ENCODE results near the gene LAMC3. TPM values are rescaled to one million over a fixed set of nuclear protein-coding genes. Genes with fewer than 3 reads are reported as not detected.

The LAMC3 gene
- polyA plus RNA-seq, 1 donor from 2014 or later: not detected

DNA sequence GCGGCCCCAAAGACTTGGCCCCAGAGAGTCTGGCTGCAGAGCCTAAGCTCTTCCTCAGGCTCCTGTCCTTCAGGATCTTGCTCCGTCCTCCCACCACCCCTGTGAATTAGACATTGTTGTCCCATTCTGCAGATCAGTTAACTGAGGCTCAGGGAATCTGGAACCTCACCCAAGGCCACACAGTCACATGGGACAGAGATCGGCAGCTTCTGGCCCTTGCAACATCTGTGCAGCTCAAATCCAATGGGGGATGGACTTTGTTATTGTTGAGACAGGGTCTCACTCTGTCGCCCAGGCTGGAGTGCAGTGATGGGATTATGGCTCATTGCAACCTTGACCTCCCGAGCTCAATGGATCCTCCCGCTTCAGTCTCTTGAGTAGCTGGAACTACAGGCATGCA is 23.9 kb upstream of the LAMC3 start:
- no peaks in the 10 kb centered on the region for H3K4me1 Mint-ChIP-seq
- no peaks in the 10 kb centered on the region for H3K36me3 Mint-ChIP-seq
- no peak overlapping the region for H3K4me3 Mint-ChIP-seq
- H3K27ac Mint-ChIP-seq: no peak overlapping the region
- peaks cover 0 to 6% (median 1%) of the 10 kb centered on the region in 3 donors for H3K9me3 Mint-ChIP-seq
- peaks cover 2% of the 10 kb centered on the region for H3K27me3 Mint-ChIP-seq

DNA sequence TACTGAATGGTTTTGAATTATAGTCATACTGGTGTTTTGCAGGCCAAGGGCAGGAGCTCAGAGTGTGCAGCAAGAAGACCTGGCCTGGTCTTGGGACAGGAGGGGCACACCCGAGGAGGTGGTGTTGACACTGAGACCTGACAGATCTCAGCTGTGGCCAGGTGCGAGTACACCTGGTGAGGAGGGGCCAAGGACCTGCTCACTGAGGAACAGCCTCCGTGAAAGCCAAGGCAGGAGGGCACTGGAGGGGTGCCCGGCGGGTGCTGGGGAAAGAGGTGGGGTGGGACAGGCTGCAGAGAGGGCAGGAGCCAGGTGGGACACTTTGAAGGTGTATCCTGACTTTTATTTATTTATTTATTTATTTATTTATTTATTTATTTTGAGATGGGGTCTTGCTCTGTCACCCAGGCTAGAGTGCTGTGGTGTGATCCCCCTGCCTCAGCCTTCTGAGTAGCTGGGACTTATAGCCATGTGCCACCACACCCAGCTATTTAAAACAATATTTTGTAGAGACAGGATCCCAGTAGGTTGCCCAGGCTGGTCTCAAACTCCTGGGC is 23.3 kb upstream of the LAMC3 start:
- H3K27ac Mint-ChIP-seq: no peak overlapping the region
- no peaks in the 10 kb centered on the region for H3K4me1 Mint-ChIP-seq
- peaks cover 2% of the 10 kb centered on the region for H3K27me3 Mint-ChIP-seq
- H3K36me3 Mint-ChIP-seq: no peaks in the 10 kb centered on the region
- H3K4me3 Mint-ChIP-seq: no peak overlapping the region
- peaks cover 0 to 6% (median 1%) of the 10 kb centered on the region in 3 donors for H3K9me3 Mint-ChIP-seq

DNA sequence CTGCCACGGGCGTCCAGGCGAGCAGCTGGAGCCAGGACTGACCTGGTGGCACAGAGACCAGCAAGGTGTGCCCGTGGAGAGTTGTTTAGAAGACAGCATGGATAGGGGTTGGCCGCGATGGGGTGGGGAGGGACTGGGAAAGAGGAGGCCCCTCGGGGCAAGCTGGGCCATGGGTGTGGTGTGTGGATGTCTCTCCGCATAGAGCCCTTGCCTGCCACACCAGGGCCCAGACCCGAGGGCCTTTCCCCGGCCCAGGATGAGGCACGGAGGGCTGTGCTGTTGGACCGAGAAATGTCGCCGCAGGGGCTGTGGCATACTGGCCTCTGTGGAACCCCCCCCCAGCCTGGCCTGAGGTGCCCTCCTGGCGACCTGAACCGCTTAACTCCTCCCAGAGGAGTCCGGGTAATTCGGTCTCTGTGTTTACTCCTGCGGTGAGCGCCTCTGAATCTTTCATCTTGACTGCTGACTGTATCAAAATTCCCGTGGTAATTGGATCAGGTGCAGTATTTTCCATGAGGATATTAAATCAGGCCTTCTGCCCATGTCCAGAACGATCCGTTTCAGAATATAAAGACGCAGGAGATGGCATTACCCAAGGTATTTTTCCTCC is 22.5 kb upstream of the LAMC3 start:
- H3K4me3 Mint-ChIP-seq: no peak overlapping the region
- no peaks in the 10 kb centered on the region for H3K36me3 Mint-ChIP-seq
- no peak overlapping the region for H3K27ac Mint-ChIP-seq
- H3K9me3 Mint-ChIP-seq: peaks cover 0 to 6% (median 1%) of the 10 kb centered on the region in 3 donors
- no peaks in the 10 kb centered on the region for H3K4me1 Mint-ChIP-seq
- H3K27me3 Mint-ChIP-seq: peaks cover 2% of the 10 kb centered on the region

DNA sequence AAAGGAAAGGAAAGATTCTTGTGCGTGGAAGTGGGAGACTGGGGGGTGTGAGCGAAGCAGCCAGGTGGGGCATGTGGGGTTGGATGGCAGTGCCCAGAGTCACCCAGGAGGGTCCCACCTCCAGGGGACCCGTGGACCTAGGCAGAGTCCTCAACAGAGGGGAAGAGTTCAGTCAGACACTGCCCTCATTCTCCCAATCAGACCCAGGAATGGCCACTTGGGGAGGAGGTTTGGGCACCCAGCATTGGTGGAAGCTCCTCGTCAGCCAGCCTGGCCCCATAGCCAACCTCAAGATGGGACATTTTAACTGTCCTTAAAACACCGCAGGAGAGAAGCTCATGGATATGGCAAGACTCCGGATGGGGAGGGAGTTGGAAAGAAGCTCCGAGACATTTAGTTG is 21.9 kb upstream of the LAMC3 start:
- no peak overlapping the region for H3K4me3 Mint-ChIP-seq

DNA sequence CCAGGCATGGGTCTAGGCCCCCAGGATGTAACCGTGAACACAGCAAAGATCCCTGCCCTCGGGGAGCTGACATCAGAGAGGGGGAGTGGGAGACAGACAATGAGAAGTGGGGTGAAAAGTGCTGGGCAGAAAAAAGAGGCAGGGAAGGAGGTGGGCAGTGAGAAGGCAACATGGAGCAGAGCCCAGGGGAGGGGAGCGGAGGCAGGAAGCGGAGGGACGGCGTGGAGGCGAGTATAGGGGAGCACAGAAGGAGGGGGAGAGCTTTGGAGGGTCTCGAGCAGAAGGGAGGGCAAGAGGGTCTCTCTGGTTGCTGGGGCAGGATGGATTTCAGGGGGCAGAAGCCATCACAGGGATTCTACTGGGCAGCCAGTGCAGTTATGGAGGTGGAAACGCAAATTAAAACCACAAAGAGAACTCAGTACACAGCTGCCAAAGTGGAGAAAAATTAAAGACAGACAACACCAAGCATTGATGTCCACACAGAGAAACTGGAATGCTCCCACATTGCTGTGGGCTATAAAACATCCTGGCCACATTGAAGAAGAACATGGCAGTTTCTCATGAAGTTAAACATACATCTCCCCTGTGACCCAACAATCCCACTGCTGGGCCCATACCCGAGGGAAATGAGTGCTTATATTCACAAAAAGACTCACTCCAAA is 21.1 kb upstream of the LAMC3 start:
- H3K4me3 Mint-ChIP-seq: no peak overlapping the region
- peaks cover 0 to 6% (median 1%) of the 10 kb centered on the region in 3 donors for H3K9me3 Mint-ChIP-seq
- peaks cover 2% of the 10 kb centered on the region for H3K27me3 Mint-ChIP-seq
- no peaks in the 10 kb centered on the region for H3K36me3 Mint-ChIP-seq
- H3K4me1 Mint-ChIP-seq: peaks cover 0 to 2% (median 0%) of the 10 kb centered on the region in 3 donors
- no peak overlapping the region for H3K27ac Mint-ChIP-seq

More for the DNA sequence above, 21.9 kb upstream of the LAMC3 start:
- Mint-ChIP-seq H3K27ac (no peak overlapping the region), H3K9me3 (peaks cover 0 to 6% (median 1%) of the 10 kb centered on the region in 3 donors), H3K4me1 (no peaks in the 10 kb centered on the region), H3K27me3 (peaks cover 2% of the 10 kb centered on the region), H3K36me3 (no peaks in the 10 kb centered on the region)

DNA sequence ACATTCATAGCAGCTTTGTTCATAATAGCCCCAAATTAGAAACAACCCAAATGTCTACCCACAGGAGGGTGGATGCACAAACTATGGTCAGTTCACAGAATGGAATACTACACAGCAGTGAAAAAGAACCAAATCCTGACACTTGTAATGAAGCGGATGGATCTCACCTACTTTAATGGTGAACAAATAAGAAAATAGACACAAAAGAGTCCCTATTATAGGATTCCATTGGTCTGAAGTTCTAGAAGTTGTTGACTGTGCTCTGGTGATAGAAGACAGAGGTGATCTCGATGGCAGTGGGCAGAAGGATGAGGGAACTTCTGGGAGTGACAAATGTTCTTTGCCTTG is 20.6 kb upstream of the LAMC3 start:
- H3K4me3 Mint-ChIP-seq: no peak overlapping the region
- peaks cover 1 to 6% (median 2%) of the 10 kb centered on the region in 3 donors for H3K9me3 Mint-ChIP-seq
- peaks cover 2% of the 10 kb centered on the region for H3K27me3 Mint-ChIP-seq
- no peaks in the 10 kb centered on the region for H3K36me3 Mint-ChIP-seq
- H3K27ac Mint-ChIP-seq: no peak overlapping the region
- peaks cover 0 to 2% (median 0%) of the 10 kb centered on the region in 3 donors for H3K4me1 Mint-ChIP-seq

DNA sequence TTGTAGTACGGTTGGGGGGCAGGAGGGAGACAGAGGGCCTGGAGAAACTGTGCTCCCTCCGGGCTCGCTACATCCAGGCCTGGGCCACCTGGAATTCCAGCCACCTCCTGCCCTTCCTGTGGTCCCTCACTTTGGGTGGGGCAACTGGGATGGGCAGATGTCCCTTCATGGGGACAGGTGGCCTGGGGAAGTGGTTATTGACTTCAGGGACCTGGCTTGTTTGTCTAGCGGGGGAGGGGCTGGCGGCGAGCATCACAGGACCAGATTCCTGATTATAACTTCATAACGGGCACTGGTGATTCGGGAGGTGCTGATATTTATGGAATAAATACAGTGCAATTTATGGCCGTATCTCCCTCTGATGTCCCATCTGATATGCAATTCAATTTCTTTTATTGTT is 20.1 kb upstream of the LAMC3 start:
- Mint-ChIP-seq H3K4me1 (peaks cover 0 to 2% (median 0%) of the 10 kb centered on the region in 3 donors), H3K27ac (no peak overlapping the region), H3K27me3 (peaks cover 2% of the 10 kb centered on the region), H3K36me3 (no peaks in the 10 kb centered on the region), H3K9me3 (peaks cover 1 to 6% (median 2%) of the 10 kb centered on the region in 3 donors), H3K4me3 (no peak overlapping the region)

DNA sequence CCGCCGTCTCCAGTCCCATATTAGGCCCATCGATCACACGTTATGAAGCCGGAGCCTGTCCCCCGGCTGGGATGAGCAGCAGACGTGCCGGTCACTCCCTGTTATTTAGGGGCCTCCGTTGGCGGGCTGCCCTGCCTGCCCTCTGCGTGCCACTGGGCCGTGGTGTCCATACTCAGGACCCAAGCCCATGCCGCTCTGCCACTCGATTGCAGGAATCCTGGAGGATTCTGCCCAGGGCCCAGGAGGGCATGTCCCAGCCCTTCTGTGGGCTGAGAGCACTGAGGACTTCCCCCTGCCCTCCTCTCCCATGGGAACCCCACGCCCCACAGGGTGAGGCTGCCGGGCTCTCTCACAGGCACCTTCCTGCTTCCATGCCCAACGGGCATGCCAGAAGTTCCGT is 19.6 kb upstream of the LAMC3 start:
- Mint-ChIP-seq H3K36me3 (no peaks in the 10 kb centered on the region), H3K4me1 (peaks cover 0 to 3% (median 0%) of the 10 kb centered on the region in 3 donors), H3K27me3 (peaks cover 2% of the 10 kb centered on the region), H3K9me3 (peaks cover 1 to 6% (median 2%) of the 10 kb centered on the region in 3 donors), H3K4me3 (no peak overlapping the region), H3K27ac (no peak overlapping the region)

DNA sequence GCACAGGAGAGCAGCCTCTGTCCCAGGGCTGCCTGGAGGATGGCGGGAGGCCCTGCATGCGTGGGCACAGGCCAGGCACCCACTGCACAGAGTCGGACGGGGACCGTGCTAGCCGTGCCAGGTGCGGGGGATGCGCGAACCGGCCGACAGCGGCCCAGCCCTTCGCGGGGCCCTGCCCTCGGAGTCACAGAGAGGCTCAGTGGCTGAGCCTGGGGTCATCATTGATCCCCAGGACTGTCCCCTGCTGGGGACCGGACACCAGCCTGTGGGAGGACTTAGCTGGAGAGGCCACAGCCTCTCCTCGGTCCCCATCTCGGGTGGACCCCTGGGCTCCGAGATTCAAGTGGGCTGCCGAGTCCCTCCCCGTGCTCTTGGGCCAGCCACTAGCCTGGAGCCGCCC is 19.1 kb upstream of the LAMC3 start:
- Mint-ChIP-seq H3K4me3 (no peak overlapping the region), H3K9me3 (peaks cover 1 to 6% (median 2%) of the 10 kb centered on the region in 3 donors), H3K27ac (no peak overlapping the region), H3K36me3 (no peaks in the 10 kb centered on the region), H3K27me3 (peaks cover 2% of the 10 kb centered on the region), H3K4me1 (peaks cover 0 to 3% (median 0%) of the 10 kb centered on the region in 3 donors)

DNA sequence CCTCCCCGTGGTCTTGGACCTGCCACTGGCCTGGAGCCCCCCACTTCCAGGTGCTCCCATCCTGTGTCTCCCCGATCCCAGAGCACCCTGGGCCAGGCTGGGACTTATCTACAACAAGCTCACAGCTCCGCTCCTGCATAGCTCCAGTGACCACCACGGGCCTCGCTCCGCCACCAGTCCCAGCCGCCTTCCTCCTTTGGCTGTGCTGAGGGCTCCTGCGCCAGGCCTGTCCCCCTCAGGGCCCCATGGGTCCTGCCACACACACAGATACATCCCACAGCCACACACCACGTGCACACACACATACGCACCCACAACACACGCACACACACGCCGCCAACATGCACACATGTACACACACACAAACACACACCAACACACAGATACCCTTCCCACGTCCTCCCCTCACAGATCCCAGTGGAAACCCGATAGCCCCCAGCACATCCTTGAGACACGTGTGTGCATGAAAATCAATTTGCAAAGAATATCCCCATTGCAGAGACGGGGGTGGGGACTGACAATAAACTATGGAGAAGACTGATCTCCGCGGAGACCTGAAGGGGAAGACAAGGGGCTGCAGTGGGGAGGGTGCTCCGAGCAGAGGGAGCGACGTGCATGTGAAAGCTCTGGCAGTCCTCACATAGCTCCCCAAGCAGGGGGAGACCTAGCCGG is 18.5 kb upstream of the LAMC3 start:
- no peak overlapping the region for H3K27ac Mint-ChIP-seq
- no peaks in the 10 kb centered on the region for H3K36me3 Mint-ChIP-seq
- H3K4me1 Mint-ChIP-seq: peaks cover 0 to 3% (median 0%) of the 10 kb centered on the region in 3 donors
- peaks cover 1 to 6% (median 2%) of the 10 kb centered on the region in 3 donors for H3K9me3 Mint-ChIP-seq
- peaks cover 4% of the 10 kb centered on the region for H3K27me3 Mint-ChIP-seq
- no peak overlapping the region for H3K4me3 Mint-ChIP-seq

DNA sequence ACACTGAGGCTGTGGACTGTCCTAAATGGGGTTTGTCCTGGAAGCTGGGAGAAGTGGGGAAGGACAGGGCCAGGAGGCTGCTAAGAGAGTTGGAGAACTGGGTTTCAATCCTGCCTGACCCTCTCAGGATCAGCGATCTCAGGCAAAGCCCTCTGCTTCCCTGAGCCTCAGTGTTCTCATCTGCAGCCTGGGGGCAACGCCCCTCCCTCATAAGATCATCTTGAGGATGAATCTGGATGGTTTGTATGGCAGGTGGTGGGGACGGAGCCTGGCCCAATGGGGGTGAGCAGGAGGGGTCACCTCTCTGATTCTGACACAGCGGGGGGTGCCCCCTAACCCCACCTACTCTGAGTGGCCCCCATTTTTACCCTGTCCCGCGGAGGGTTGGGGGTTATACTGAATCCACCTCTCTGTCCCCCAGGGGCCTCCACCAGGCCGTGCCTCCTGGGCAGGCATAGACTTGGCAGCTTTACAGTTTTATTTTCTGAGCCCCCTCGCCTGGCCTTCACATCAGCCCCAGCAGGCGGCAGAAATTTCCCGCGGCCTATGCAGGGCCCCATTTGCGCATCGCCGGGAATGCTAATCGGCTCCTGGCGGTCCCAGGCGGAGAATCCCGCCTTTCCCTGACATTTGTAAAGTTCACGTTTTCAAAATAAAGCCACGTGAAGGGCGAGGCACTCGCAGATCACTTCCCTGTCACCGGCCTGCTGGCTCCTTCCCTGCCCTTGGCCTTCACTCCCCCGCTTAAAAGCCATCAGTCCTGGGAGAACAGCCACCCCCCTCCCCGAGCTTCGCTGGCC is 17.8 kb upstream of the LAMC3 start:
- Mint-ChIP-seq H3K27me3 (peaks cover 2% of the 10 kb centered on the region), H3K4me1 (peaks cover 0 to 3% (median 0%) of the 10 kb centered on the region in 3 donors), H3K4me3 (no peak overlapping the region), H3K36me3 (no peaks in the 10 kb centered on the region), H3K9me3 (peaks cover 1 to 6% (median 2%) of the 10 kb centered on the region in 3 donors), H3K27ac (no peak overlapping the region)

DNA sequence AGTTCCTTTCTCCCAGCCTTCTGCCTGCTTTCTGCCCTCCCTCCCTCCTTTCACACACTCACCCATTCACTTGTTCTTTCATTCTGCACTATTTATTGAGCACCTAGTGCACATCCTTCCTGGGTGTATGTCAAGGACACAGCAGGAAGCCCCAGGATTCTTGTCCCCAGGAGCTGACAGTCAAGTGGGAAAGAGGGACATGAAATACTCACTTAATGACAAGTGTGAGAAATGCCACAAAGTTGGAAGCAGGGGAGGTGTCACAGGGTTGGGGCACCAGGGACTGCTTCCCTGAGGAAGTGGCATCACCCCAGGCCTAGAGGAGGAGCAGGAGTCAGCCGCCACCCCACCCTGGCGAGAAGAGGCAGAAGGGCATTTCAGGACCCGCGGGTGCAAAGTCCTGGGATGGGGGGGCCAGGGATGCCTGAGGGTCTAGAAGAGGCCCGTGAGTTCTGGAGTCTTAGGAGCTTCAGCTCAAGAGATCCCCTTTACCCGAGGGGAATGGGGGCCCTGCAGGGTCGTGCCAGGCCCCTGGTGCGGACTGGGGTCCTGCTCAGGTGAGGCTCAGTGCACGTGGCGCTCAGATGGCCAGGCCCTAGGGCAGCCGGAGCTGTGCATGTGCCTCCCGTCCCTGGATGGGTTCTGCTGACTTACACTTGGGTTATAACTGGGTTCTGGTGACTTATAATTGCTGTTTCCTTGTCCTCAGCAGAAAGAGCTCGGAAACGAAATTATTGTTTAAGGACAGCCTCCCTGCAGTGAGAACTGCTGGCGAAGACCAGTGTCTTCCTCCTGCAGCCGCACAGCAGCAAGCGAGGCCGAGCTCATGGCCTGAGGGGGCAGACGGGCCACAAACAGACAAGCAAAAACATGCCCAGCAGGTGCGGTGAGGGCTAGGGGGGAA is 16.9 kb upstream of the LAMC3 start:
- peaks cover 2% of the 10 kb centered on the region for H3K27me3 Mint-ChIP-seq
- no peaks in the 10 kb centered on the region for H3K36me3 Mint-ChIP-seq
- no peak overlapping the region for H3K27ac Mint-ChIP-seq
- H3K4me1 Mint-ChIP-seq: peaks cover 0 to 3% (median 0%) of the 10 kb centered on the region in 3 donors
- peaks cover 1 to 6% (median 2%) of the 10 kb centered on the region in 3 donors for H3K9me3 Mint-ChIP-seq
- H3K4me3 Mint-ChIP-seq: no peak overlapping the region

DNA sequence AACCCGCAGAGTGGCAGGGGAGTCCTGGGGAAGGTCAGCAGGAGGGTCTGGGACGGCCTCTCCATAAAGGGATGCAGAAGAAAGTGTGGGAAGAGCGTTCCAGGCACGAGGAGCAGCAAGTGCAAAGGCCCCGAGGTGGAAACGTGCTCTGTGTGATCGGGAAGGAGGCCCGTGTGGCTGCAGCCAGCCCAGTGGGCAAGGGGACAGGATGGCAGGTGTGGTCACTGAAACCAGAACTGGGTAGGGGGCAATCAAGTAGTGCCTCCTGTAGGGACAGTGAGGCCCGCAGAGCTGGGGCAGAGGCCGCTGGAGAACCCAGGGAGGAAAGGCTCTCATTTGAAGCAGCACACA is 16.3 kb upstream of the LAMC3 start:
- Mint-ChIP-seq H3K9me3 (peaks cover 1 to 6% (median 2%) of the 10 kb centered on the region in 3 donors), H3K4me3 (no peak overlapping the region), H3K36me3 (no peaks in the 10 kb centered on the region), H3K27me3 (peaks cover 2% of the 10 kb centered on the region), H3K4me1 (peaks cover 0 to 3% (median 0%) of the 10 kb centered on the region in 3 donors), H3K27ac (no peak overlapping the region)
